ENCODE measurements around the gene RDH12. TPM values are rescaled to one million over a fixed set of nuclear protein-coding genes. Genes with fewer than 3 reads are reported as not detected.

The RDH12 gene
- total RNA-seq, 1 experiment from 2014 or later, result 0.27 TPM

DNA sequence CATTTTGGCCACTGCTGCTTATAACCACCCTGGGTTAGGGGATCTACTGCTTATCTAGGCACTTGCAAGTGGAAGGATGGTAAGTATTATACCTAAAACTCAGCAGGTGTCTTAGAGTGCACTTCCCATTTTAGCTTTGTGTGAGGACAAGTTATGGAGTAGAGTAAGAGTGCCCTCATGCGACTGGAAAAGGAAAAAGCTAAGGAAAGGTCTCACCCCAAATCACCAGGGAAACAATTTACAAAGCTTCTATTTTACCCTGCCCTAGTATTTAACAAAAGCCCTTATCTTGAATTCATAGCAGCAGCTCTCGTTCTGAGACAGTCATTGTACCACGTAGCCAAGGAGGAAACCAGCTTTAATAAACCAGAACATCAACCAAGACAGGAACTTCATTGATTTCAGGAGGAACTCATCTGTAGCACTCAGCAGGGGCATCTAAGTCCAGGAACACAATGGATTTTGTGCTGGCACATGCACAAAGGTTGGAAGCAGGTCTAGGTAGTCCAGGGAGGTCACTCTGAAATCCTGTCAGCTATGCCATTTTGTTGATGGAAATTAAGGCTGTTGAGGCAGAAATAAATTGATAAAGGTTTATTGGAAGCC lies 2.9 kb downstream of the RDH12 start:
- H3K9me3 ChIP-seq (ENCODE audit: control insufficient read depth in 1 of 2, insufficient read depth in 1 of 2, low read depth in 1 of 2, low read length in 2 of 2), result peaks cover 0 to under 1% of the 10 kb centered on the region in 2 experiments; a peak in 2 of 4 replicates
- no peak overlapping the region for H3K9ac ChIP-seq (ENCODE audit: low read length)
- RAD21 ChIA-PET (ENCODE audit: low non-redundant PET in 1 of 2, low total read pairs in 2 of 2, uncharacterized antibody in 2 of 2, unreplicated experiment in 2 of 2), result interaction anchor here (0.8 to 2.3 kb wide), 20 partner anchors 9 to 345 kb away, joined by 3 to 20 read pairs (median 6); partner anchors contain the start of genes RDH11 (in 2 of the 2), ATP6V1D (in 1 of the 2), EIF2S1 (in 1 of the 2) and PIGH (in 1 of the 2)
- CTCF ChIA-PET, result interaction anchor here (0.6 to 5.3 kb wide), 47 partner anchors 9 to 1345 kb away, joined by 3 to 117 read pairs (median 5); partner anchors contain the start of genes ARG2, ATP6V1D, EIF2S1 and PIGH
- H3K79me2 ChIP-seq (ENCODE audit: insufficient read depth, low read length), result no peaks in the 10 kb centered on the region
- intact Hi-C loops (cut with micrococcal nuclease), result loop anchor here (1.0 to 10.0 kb wide), 9 partner anchors 37 to 1340 kb away; partner anchors contain the start of genes ARG2 and PIGH
- H3K4me2 ChIP-seq (ENCODE audit: low read length), result peak overlapping the region; percentile 15; the same call in 1 of the 2 replicates
- no peaks in the 10 kb centered on the region for H3K36me3 ChIP-seq (ENCODE audit: control insufficient read depth in 1 of 2, insufficient read depth in 2 of 2, low read length in 2 of 2)
- DNase-seq (ENCODE audit: low read depth, low spot score) (peak; percentile 72), ATAC-seq (peak; percentile 87)
- no peaks in the 10 kb centered on the region for H3K9me2 ChIP-seq (ENCODE audit: insufficient read depth)
- H3K27me3 ChIP-seq (ENCODE audit: insufficient read depth, low read length), result no peaks in the 10 kb centered on the region
- BruUV-seq (replicated peaks), result no TSS peak
- POLR2A ChIA-PET, result interaction anchor here (0.9 to 1.6 kb wide), 7 partner anchors 9 to 277 kb away, joined by 3 to 12 read pairs (median 4); partner anchors contain the start of genes PIGH and RDH11
- no peaks in the 10 kb centered on the region for H4K20me1 ChIP-seq (ENCODE audit: insufficient read depth)
- H3K4me1 ChIP-seq (ENCODE audit: control insufficient read depth in 1 of 2, insufficient read depth in 2 of 2, low read length in 2 of 2), result peaks cover 16 to 32% of the 10 kb centered on the region in 2 experiments
- no peak overlapping the region for H3K4me3 ChIP-seq (replicated peaks in 1 of 2; ENCODE audit: low read depth in 1 of 2, low read length in 2 of 2)
- H3K27ac ChIP-seq (ENCODE audit: low read depth, low read length), result no peak overlapping the region
- TF ChIP-seq SIN3A (IDR thresholded peaks at IDR 0.05; ENCODE audit: low read depth) (no peak), RAD21 (IDR thresholded peaks at IDR 0.05; ENCODE audit: low read depth) (peak; percentile 90), YY1 (IDR thresholded peaks at IDR 0.05; ENCODE audit: extremely low read depth, insufficient replicate concordance, low read depth, low read length) (no peak)
- TF ChIP-seq, protein P1, sequence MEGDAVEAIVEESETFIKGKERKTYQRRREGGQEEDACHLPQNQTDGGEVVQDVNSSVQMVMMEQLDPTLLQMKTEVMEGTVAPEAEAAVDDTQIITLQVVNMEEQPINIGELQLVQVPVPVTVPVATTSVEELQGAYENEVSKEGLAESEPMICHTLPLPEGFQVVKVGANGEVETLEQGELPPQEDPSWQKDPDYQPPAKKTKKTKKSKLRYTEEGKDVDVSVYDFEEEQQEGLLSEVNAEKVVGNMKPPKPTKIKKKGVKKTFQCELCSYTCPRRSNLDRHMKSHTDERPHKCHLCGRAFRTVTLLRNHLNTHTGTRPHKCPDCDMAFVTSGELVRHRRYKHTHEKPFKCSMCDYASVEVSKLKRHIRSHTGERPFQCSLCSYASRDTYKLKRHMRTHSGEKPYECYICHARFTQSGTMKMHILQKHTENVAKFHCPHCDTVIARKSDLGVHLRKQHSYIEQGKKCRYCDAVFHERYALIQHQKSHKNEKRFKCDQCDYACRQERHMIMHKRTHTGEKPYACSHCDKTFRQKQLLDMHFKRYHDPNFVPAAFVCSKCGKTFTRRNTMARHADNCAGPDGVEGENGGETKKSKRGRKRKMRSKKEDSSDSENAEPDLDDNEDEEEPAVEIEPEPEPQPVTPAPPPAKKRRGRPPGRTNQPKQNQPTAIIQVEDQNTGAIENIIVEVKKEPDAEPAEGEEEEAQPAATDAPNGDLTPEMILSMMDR (IDR thresholded peaks at IDR 0.05 in 2 of 3, conservative IDR thresholded peaks at IDR 0.05 in 1 of 3; ENCODE audit: borderline replicate concordance in 1 of 3, insufficient read depth in 1 of 3, low read depth in 2 of 3, low read length in 2 of 3), result peak; percentile 71 to 84 (median 83)
- H2AFZ ChIP-seq (ENCODE audit: low read depth, low read length, poor library complexity, severe bottlenecking), result peak overlapping the region; percentile 91
